Natural killer cell treated with Interleukin-12 subunit alpha and Interleukin-12 subunit beta and Interleukin-15 and Interleukin-18, amount 100 ng/mL, for 72 hours (primary cell): ENCODE measurements around the gene PLCG1. TPM values are rescaled to one million over a fixed set of nuclear protein-coding genes. Genes with fewer than 3 reads are reported as not detected.

Experiments
- ATAC-seq, 2 donors: fragments of 150-1000 bp; cut with Tn5 transposase in 1 of 2; sonication (Bioruptor Pico), chemical (Tn5 transposase) in 1 of 2; 2 replicates each; pipeline ENCODE4 v1.10.0; 2021
- DNase-seq: peaks from one replicate; pipeline ENCODE4 v3.0.0; 2022; ENCODE audit warnings: low spot score
- H3K27ac Mint-ChIP-seq, 2 donors: 1 replicate in 1 of 2; 2 replicates in 1 of 2; pipeline ENCODE4 v1.8.0; 2022; ENCODE audit warnings: mixed read lengths in 2 of 2, mild to moderate bottlenecking in 1 of 2, moderate library complexity in 1 of 2
- H3K27me3 Mint-ChIP-seq, 2 donors: 1 replicate in 1 of 2; 2 replicates in 1 of 2; pipeline ENCODE4 v1.8.0; 2022; ENCODE audit warnings: mixed read lengths in 2 of 2
- H3K36me3 Mint-ChIP-seq: one replicate; pipeline ENCODE4 v1.8.0; 2022; ENCODE audit warnings: mixed read lengths
- H3K4me1 Mint-ChIP-seq, 2 donors: 1 replicate in 1 of 2; 2 replicates in 1 of 2; pipeline ENCODE4 v1.8.0; 2022; ENCODE audit warnings: low read depth in 2 of 2, mixed read lengths in 2 of 2, mild to moderate bottlenecking in 1 of 2
- H3K4me3 Mint-ChIP-seq: one replicate; pipeline ENCODE4 v1.8.0; 2022; ENCODE audit warnings: mixed read lengths
- H3K9me3 Mint-ChIP-seq: 2 replicates; pipeline ENCODE4 v1.8.0; 2022; ENCODE audit warnings: mixed read lengths
- total RNA-seq, 2 donors: library from RNA; stranded (reverse); gene quantifications; one replicate each; pipeline ENCODE4 v1.2.3, GENCODE V29; 2022

The PLCG1 gene
- total RNA-seq, 2 donors from 2014 or later: 54.6 to 114 TPM

GRCh38 chr20:41221614-41222218 is 84.4 kb downstream of the PLCG1 start:
- Mint-ChIP-seq H3K27me3 (peaks cover 0 to 6% of the 10 kb centered on the region in 2 donors), H3K4me1 (peaks cover 0 to 5% of the 10 kb centered on the region in 2 donors), H3K9me3 (no peaks in the 10 kb centered on the region), H3K4me3 (no peak overlapping the region), H3K36me3 (no peaks in the 10 kb centered on the region), H3K27ac (peak overlapping the region in 1 of 2 donors; percentile 12)
- ATAC-seq (no peak), DNase-seq (no peak)

DNA sequence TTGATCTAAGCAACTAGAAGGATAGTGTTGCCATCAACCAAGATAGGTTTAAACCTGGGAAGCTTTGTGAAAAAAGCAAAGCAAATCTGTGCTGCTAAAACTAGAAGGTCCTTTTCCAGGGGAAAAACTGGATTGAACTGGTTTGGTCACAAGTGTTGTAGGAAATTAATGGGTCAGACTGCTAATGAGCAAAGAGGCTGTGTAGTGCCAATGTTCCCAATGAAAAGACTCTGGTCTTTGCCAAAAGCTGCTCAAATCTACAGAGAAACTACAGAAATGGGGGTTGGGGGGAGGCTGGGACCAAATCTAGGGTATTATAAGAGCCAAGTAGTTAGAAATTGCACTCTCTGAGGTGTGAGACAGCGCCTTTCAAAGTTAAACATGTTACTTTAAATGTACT is 85.0 kb downstream of the PLCG1 start:
- no peak overlapping the region for H3K4me3 Mint-ChIP-seq

GRCh38 chr20:41222703-41223102 is 85.4 kb downstream of the PLCG1 start:
- Mint-ChIP-seq H3K27ac (no peak overlapping the region), H3K27me3 (peaks cover 0 to 6% of the 10 kb centered on the region in 2 donors), H3K4me1 (peaks cover 0 to 5% of the 10 kb centered on the region in 2 donors), H3K36me3 (no peaks in the 10 kb centered on the region), H3K9me3 (no peaks in the 10 kb centered on the region), H3K4me3 (no peak overlapping the region)
- ATAC-seq (no peak), DNase-seq (no peak)

More for the DNA sequence above, 85.0 kb downstream of the PLCG1 start:
- DNase-seq (no peak), ATAC-seq (no peak)
- Mint-ChIP-seq H3K4me1 (peaks cover 0 to 5% of the 10 kb centered on the region in 2 donors), H3K9me3 (no peaks in the 10 kb centered on the region), H3K27me3 (peaks cover 0 to 6% of the 10 kb centered on the region in 2 donors), H3K27ac (no peak overlapping the region), H3K36me3 (no peaks in the 10 kb centered on the region)

GRCh38 chr20:41223112-41223511 is 85.8 kb downstream of the PLCG1 start:
- no peak overlapping the region for H3K27ac Mint-ChIP-seq

DNA sequence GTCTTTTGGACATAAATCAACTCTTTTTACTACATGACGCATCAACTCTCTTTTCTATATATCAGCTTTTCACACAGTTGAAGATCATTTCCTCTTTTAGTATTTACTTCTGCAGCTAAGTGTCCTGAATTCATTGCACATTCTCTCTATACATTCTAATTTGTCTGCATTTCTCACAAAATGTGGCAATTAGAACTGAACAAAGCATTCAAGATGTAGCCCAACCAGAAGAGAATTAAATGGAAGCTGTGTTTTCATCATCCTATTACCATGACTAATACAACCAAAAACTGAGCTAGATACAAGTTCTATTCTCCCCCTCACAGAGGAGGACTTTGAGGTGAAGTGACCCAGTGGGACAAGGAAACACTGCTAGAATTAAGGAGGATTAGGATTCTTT is 86.9 kb downstream of the PLCG1 start:
- H3K27me3 Mint-ChIP-seq: peaks cover 0 to 6% of the 10 kb centered on the region in 2 donors
- H3K4me3 Mint-ChIP-seq: no peak overlapping the region
- H3K9me3 Mint-ChIP-seq: no peaks in the 10 kb centered on the region
- DNase-seq: no peak
- H3K4me1 Mint-ChIP-seq: peaks cover 0 to 9% of the 10 kb centered on the region in 2 donors
- H3K27ac Mint-ChIP-seq: no peak overlapping the region
- no peak for ATAC-seq
- no peaks in the 10 kb centered on the region for H3K36me3 Mint-ChIP-seq

More at GRCh38 chr20:41223112-41223511, 85.8 kb downstream of the PLCG1 start:
- DNase-seq: no peak
- no peak for ATAC-seq
- Mint-ChIP-seq H3K4me3 (no peak overlapping the region), H3K9me3 (no peaks in the 10 kb centered on the region), H3K27me3 (peaks cover 0 to 6% of the 10 kb centered on the region in 2 donors), H3K4me1 (peaks cover 0 to 5% of the 10 kb centered on the region in 2 donors), H3K36me3 (no peaks in the 10 kb centered on the region)

DNA sequence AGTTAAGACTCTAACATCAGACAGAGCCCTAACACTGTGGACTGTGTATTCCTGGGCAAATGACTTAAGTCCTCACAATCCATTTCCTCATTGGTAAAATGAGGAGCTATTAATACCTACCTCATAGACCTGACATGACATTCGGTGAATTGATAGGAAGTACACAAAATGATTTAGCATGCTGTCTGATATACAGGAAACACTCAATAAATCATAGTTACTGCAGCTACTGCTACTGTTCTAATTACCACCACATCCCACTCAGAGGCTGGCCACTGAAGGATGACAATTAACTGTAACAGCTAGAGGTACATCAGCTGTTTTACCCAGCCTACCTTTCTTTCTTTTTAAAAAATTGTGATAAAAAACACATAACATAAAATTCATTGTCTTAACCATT is 87.7 kb downstream of the PLCG1 start:
- H3K4me3 Mint-ChIP-seq: no peak overlapping the region
- H3K27ac Mint-ChIP-seq: no peak overlapping the region
- H3K9me3 Mint-ChIP-seq: no peaks in the 10 kb centered on the region
- DNase-seq (no peak), ATAC-seq (no peak)
- peaks cover 0 to 6% of the 10 kb centered on the region in 2 donors for H3K27me3 Mint-ChIP-seq
- no peaks in the 10 kb centered on the region for H3K36me3 Mint-ChIP-seq
- peaks cover 0 to 9% of the 10 kb centered on the region in 2 donors for H3K4me1 Mint-ChIP-seq

DNA sequence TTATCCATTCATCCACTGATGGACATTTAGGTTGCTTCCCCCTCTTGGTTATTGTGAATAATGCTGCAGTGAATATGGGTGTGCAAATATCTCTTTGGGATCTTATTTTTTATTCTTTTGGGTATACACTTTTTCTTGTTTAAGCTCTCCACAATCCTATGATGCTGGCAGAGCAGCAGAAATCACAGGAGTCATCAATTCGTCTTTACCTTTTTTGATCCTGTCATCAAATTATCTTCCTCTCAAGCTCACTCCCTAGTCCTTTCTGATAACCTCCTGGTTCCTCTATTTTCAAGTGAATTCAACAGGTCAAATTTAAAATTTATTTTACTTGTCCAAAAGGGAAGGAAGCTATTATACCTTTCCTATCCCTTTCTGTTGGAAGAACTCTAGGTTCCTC is 89.1 kb downstream of the PLCG1 start:
- Mint-ChIP-seq H3K9me3 (no peaks in the 10 kb centered on the region), H3K27ac (no peak overlapping the region), H3K4me3 (no peak overlapping the region), H3K4me1 (peaks cover 0 to 8% of the 10 kb centered on the region in 2 donors), H3K27me3 (peaks cover 0 to 6% of the 10 kb centered on the region in 2 donors), H3K36me3 (no peaks in the 10 kb centered on the region)
- ATAC-seq (no peak), DNase-seq (no peak)

Other genes starting within 250 kb of the PLCG1 start
- 10 to 100 TPM; 77.5 to 81.2 TPM for gene TOP1, start 108.7 kb upstream of the PLCG1 start, total RNA-seq
- 10 to 100 TPM in 1 of 2 donors, 1 to 10 TPM in 1; 7.6 to 21.6 TPM for gene ZHX3, start 180.2 kb downstream of the PLCG1 start, total RNA-seq
- under 1 TPM in 1 of 2 donors, not detected in 1; 0.21 TPM for gene LPIN3, start 203.3 kb downstream of the PLCG1 start, total RNA-seq
- gene EMILIN3, start 229.3 kb downstream of the PLCG1 start, total RNA-seq: not detected